Keratinocyte (primary cell): ENCODE data around the gene ALDH3A1. TPM values are rescaled to one million over a fixed set of nuclear protein-coding genes. Genes with fewer than 3 reads are reported as not detected.

Experiments used
- DNase-seq: peaks from one replicate; pipeline ENCODE4 v3.0.0-alpha.2; 2011; ENCODE audit warnings: low read depth, missing footprints, low spot score
- FAIRE-seq: peaks from 2 replicates; lab custom pipeline; 2011; peaks lifted over from hg19 to GRCh38; lab: Jason Lieb, UNC
- H2AFZ ChIP-seq: 2 replicates; pipeline ENCODE4 v1.6.0; 2012; ENCODE audit warnings: low read length, control low read depth, inconsistent platforms; ENCODE audit not compliant: control insufficient read depth
- H3K27ac ChIP-seq: 2 replicates; pipeline ENCODE4 v1.5.1; 2011; ENCODE audit warnings: low read length; ENCODE audit not compliant: control insufficient read depth, insufficient read depth
- H3K27me3 ChIP-seq: 3 replicates; pipeline ENCODE4 v1.6.0; 2011; ENCODE audit warnings: low read length; ENCODE audit not compliant: control insufficient read depth, insufficient read depth; ENCODE audit errors: extremely low read depth
- H3K36me3 ChIP-seq, 2 experiments: 2 replicates in 1 of 2; 3 replicates in 1 of 2; pipeline ENCODE4 v1.5.1; 2011; ENCODE audit warnings: low read length in 2 of 2, mild to moderate bottlenecking in 1 of 2; ENCODE audit not compliant: control insufficient read depth in 2 of 2, insufficient read depth in 2 of 2; ENCODE audit errors: extremely low read depth in 1 of 2
- H3K4me1 ChIP-seq: 3 replicates; pipeline ENCODE4 v1.5.1; 2011; ENCODE audit warnings: low read length; ENCODE audit not compliant: control insufficient read depth, insufficient read depth; ENCODE audit errors: extremely low read depth
- H3K4me2 ChIP-seq: 3 replicates; pipeline ENCODE4 v1.6.0; 2011; ENCODE audit warnings: low read depth, low read length; ENCODE audit not compliant: control insufficient read depth, insufficient read depth; ENCODE audit errors: extremely low read depth
- H3K4me3 ChIP-seq, 3 experiments: fragments of 200-600 bp in 1 of 3; sonication (generic) in 1 of 3; 2 replicates in 2 of 3; 3 replicates in 1 of 3; pipeline ENCODE4 v1.5.1; 2011 to 2016; ENCODE audit warnings: low read length in 3 of 3, mild to moderate bottlenecking in 3 of 3, control low read depth in 2 of 3, inconsistent platforms in 1 of 3, low read depth in 1 of 3, mixed read lengths in 1 of 3, mixed run types in 1 of 3, moderate library complexity in 1 of 3; ENCODE audit not compliant: control insufficient read depth in 2 of 3, insufficient read depth in 2 of 3; ENCODE audit errors: extremely low read depth in 1 of 3
- H3K79me2 ChIP-seq: 2 replicates; pipeline ENCODE4 v1.6.0; 2012; ENCODE audit warnings: low read length; ENCODE audit not compliant: control insufficient read depth, insufficient read depth
- H3K9ac ChIP-seq: 3 replicates; pipeline ENCODE4 v1.6.0; 2011; ENCODE audit warnings: low read length; ENCODE audit not compliant: control insufficient read depth, insufficient read depth; ENCODE audit errors: extremely low read depth
- H3K9me1 ChIP-seq: 3 replicates; pipeline ENCODE4 v1.6.0; 2011; ENCODE audit warnings: low read length; ENCODE audit not compliant: control insufficient read depth, insufficient read depth; ENCODE audit errors: extremely low read depth
- H3K9me3 ChIP-seq: 2 replicates; pipeline ENCODE4 v1.5.1; 2012; ENCODE audit warnings: low read depth, low read length; ENCODE audit not compliant: control insufficient read depth
- H4K20me1 ChIP-seq: 3 replicates; pipeline ENCODE4 v1.6.0; 2011; ENCODE audit warnings: low read length; ENCODE audit not compliant: control insufficient read depth, insufficient read depth; ENCODE audit errors: extremely low read depth
- CTCF ChIP-seq, 3 experiments: IDR thresholded peaks in 1 of 3; conservative IDR thresholded peaks in 1 of 3; optimal IDR thresholded peaks in 1 of 3; 2 replicates in 2 of 3; 3 replicates in 1 of 3; pipeline versions ENCODE3 to v1.5.1; 2011; ENCODE audit warnings: low read length in 3 of 3, mild to moderate bottlenecking in 3 of 3, moderate library complexity in 2 of 3, control low read depth in 1 of 3, inconsistent platforms in 1 of 3; ENCODE audit not compliant: insufficient read depth in 2 of 3; ENCODE audit errors: extremely low read depth in 1 of 3
- EZH2 ChIP-seq: IDR thresholded peaks from one replicate; pipeline ENCODE4 v1.6.1; 2012; ENCODE audit warnings: inconsistent platforms, mild to moderate bottlenecking, low read length, moderate library complexity
- dilution Hi-C: fragments of 300-500 bp; cut with MboI; formaldehyde crosslinking; loops from one replicate; pipeline ENCODE4 v1.7.0; 2020; ENCODE audit warnings: low sequenced_read_pairs; ENCODE audit not compliant: extremely low pct_ligation_motif_present
- polyA plus RNA-seq, 5 experiments: library from polyadenylated mRNA; depleted of rRNA in 3 of 5; stranded (reverse) in 3 of 5; stranded (forward) in 1 of 5; unstranded in 1 of 5; fragments of >200 nt; gene quantifications; 1 replicate in 1 of 5; 2 replicates in 3 of 5; 3 replicates in 1 of 5; pipeline versions ENCODE4 v1.2.1 to v1.2.3, GENCODE V29; 2011 to 2012; ENCODE audit warnings: missing spikeins in 2 of 5, low read depth in 1 of 5, low replicate concordance in 1 of 5

Gene ALDH3A1
- polyA plus RNA-seq, 1 donor (not counting 4 experiments of a cell fraction or from before 2014, with no cell fraction given), result 5.8 TPM

GRCh38 chr17:19744922-19745757 is 3.0 kb downstream of the ALDH3A1 start:
- TF ChIP-seq EZH2 (no peak), CTCF (optimal IDR thresholded peaks at IDR 0.05 in 1 of 3, IDR thresholded peaks at IDR 0.05 in 1 of 3, conservative IDR thresholded peaks at IDR 0.05 in 1 of 3; ENCODE audit: extremely low read depth in 1 of 3, insufficient read depth in 2 of 3, low read length in 3 of 3) (peak; percentile 62 to 99 (median 87))
- no peaks in the 10 kb centered on the region for H3K36me3 ChIP-seq
- peak overlapping the region; percentile 77 for H3K4me2 ChIP-seq
- FAIRE-seq, result peak; percentile 26
- no peaks in the 10 kb centered on the region for H3K9me1 ChIP-seq
- H3K79me2 ChIP-seq, result no peaks in the 10 kb centered on the region
- no peaks in the 10 kb centered on the region for H4K20me1 ChIP-seq
- dilution Hi-C loops, result no loop called here
- DNase-seq, result no peak
- H2AFZ ChIP-seq, result peak overlapping the region; percentile 74
- H3K27me3 ChIP-seq, result no peaks in the 10 kb centered on the region
- no peaks in the 10 kb centered on the region for H3K9me3 ChIP-seq
- no peak overlapping the region for H3K27ac ChIP-seq
- H3K4me1 ChIP-seq, result peaks cover 30% of the 10 kb centered on the region
- H3K9ac ChIP-seq, result peak overlapping the region; percentile 33
- H3K4me3 ChIP-seq, result peak overlapping the region in 2 of 3 experiments; percentile 21 to 49

DNA sequence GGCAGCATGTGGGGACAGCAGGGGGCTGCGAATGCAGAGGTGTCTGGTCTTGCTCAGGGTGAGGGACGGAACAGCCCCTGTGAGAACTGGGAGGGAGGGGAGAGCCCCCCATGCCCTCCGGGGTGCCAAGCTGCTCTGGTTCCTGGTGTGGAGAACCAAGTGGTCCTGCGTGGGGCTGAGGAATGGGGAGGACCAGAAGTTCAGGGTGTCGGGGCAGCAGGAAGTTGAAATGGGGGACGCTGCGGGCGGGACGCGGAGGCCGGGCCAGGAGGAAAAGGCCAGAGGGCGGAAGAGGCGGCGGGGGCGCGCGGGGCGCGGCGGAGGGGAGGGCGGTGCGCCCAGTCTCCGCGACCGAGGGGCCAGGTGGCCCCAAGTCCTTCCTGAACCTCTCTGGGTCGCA is 3.6 kb downstream of the ALDH3A1 start:
- H3K4me1 ChIP-seq, result peaks cover 24% of the 10 kb centered on the region
- no peak overlapping the region for H3K27ac ChIP-seq

More for the DNA sequence above, 3.6 kb downstream of the ALDH3A1 start:
- peak overlapping the region; percentile 54 for H3K9ac ChIP-seq
- H3K36me3 ChIP-seq, result no peaks in the 10 kb centered on the region
- H4K20me1 ChIP-seq, result no peaks in the 10 kb centered on the region
- peak overlapping the region; percentile 21 to 38 (median 29) for H3K4me3 ChIP-seq
- no peaks in the 10 kb centered on the region for H3K79me2 ChIP-seq
- no peak for FAIRE-seq
- TF ChIP-seq CTCF (optimal IDR thresholded peaks at IDR 0.05 in 1 of 3, IDR thresholded peaks at IDR 0.05 in 1 of 3, conservative IDR thresholded peaks at IDR 0.05 in 1 of 3; ENCODE audit: extremely low read depth in 1 of 3, insufficient read depth in 2 of 3, low read length in 3 of 3) (no peak), EZH2 (no peak)
- H3K4me2 ChIP-seq, result peak overlapping the region; percentile 58
- no peaks in the 10 kb centered on the region for H3K9me1 ChIP-seq
- H3K9me3 ChIP-seq, result no peaks in the 10 kb centered on the region
- H3K27me3 ChIP-seq, result no peaks in the 10 kb centered on the region
- no peak for DNase-seq
- dilution Hi-C loops, result no loop called here
- peak overlapping the region; percentile 73 for H2AFZ ChIP-seq
